HG03354 (cell line): ENCODE data around the gene LENEP.

Source experiments
- ATAC-seq: cut with Tn5 transposase; IDR thresholded peaks from one replicate; pipeline ENCODE4 v1.9.1; 2021; ENCODE audit warnings: mild to moderate bottlenecking; ENCODE audit not compliant: unreplicated experiment, poor library complexity, severe bottlenecking

Gene LENEP

DNA sequence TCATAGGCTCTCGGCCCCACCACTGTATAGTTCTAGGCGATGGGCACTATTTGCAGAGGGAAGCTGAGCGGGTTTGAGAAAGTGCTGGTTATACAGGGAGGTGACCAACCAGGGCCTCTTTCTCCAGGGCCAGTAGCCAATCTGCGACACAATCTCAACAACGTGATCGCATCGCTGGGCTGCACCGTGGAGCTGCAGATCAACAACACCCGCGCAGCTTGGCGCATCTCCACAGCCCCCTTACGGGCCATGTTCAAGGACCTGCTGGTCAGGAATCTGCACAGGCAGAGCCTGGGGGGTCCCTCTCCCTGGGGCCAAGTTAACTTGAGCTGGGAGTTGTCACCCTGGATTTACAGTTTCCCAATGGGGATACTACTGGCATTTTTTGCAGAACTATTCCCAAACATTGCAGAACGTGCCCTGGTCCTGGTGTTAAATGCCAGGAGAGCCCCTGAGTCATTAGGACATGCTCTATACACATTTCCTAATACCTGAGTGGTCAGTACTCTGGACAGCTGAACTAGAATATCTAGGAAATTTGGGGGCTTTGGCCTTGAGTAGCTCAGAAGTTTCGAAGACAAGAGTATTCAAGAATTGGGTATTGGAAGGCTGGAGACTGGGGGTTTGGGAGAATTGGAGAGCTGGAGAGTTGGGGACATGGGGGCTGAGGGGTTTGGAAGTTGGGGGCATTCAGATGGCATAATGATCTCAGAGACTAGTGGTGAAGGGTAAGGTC is 47.1 kb downstream of the LENEP start:
- no peak for ATAC-seq

DNA sequence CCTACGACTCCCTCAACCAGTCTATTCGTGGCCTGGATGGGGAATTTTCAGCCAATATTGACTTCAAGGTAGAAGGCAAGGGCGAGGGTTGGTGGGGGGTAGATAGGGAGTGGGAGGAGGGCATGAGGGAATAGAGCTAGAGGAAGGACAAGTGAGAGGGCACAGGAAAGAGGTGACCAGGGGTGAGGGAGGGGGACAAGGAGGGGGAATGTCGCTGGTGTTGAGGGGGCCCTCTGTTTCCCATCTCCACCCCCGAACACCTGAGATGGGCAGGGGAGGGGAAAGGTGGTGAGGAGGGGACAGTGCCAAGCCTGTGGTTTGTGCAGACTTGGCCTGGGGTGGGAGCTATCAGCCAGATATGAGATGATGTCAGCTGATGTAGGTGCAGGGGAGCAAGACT is 49.4 kb downstream of the LENEP start:
- ATAC-seq = no peak

DNA sequence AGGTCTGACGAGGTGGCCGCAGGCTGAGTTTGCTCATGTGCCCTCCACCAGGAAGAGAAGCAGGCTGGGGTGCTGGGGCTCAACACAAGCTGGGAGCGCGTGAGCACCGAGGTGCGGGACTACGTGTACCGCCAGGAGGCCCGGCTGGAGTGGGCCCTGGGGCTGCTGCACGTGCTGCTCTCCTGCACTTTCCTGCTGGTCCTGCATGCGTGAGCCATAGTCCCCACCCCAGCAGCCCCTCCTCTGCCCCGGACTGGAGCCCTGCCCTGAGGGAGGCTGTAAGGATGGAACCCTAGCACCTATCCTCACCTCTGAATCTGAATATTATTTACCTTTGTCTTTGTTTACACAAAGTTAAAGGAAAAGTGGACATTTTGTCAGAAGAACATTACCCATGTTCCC is 49.9 kb downstream of the LENEP start:
- ATAC-seq = no peak

DNA sequence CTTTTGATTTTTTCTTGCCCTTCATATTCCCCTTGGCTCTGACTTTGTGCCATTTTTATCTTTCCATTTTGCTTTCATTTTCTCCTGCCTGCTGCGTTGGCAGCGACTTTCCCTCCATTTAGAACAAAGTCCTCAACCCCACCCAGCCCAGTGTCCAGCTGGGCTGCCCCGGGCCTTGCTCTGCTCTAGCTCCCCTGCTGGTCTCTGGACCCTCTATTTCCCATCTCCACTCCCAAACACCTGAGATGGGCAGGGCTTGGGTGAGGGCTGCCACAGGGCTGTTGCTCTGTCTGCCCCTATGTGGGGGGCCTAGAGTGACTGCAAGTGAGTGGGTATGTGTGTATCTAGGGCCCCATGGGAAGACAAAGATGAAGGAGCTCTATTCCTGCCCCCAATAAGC is 50.4 kb downstream of the LENEP start:
- no peak for ATAC-seq
